Measurements from ENCODE around the gene KRT6B. TPM values are rescaled to one million over a fixed set of nuclear protein-coding genes. Genes with fewer than 3 reads are reported as not detected.
A peak's percentile ranks its signal among the peaks of the same experiment; 100 is the strongest.
"Not testable (repeated sequence)": the region's sequence is repeated elsewhere in the genome, so short reads cannot be mapped to it uniquely, and the experiment has no call there.

Gene KRT6B
- total RNA-seq, 1 experiment from 2014 or later: 7.7 TPM

DNA sequence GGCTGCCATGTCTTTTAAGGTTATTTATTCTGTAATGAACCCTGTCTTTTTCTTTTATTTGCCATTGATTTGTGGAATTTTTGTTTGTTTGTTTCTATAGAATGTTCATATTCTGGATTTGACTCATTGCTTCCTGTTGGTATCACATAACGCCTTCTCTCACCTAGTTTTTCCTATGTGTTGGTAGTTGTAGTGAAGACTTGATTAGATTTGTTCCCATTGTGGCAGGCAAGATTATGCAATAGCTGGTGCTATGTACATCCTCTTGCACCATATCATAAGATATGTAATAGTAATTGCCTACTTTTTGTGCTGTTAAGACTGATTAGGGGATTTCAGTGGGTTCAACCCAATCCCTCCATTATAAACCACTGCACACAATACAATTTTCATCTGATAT is 3.9 kb upstream of the KRT6B start:
- ChIA-PET POLR2A (ENCODE audit: unreplicated experiment) (no interaction called here), CTCF (no interaction called here)
- ATAC-seq (no peak), DNase-seq (no peak)
- BruUV-seq (replicated peaks): no TSS peak
- no peak overlapping the region for H3K4me2 ChIP-seq (ENCODE audit: low read length)
- no peaks in the 10 kb centered on the region for H3K79me2 ChIP-seq (ENCODE audit: low read length)
- TF ChIP-seq CTCF (conservative IDR thresholded peaks at IDR 0.05; ENCODE audit: low read depth, low read length): no peak
- TF ChIP-seq EZH2phosphoT487 (IDR thresholded peaks at IDR 0.05; ENCODE audit: borderline replicate concordance, low read length): no peak
- TF ChIP-seq EZH2 (IDR thresholded peaks at IDR 0.05; ENCODE audit: low read length, unreplicated experiment): no peak
- H3K27me3 ChIP-seq (ENCODE audit: low read length): no peaks in the 10 kb centered on the region
- H3F3A ChIP-seq (ENCODE audit: low read length, unreplicated experiment): no peaks in the 10 kb centered on the region
- H2AFZ ChIP-seq (ENCODE audit: low read length): no peak overlapping the region
- intact Hi-C loops (cut with micrococcal nuclease): loop anchor here (2.0 to 10.0 kb wide), 2 partner anchors 15 to 61 kb away; no protein-coding TSS in a partner anchor
- peaks cover 34% of the 10 kb centered on the region for H3K4me1 ChIP-seq (ENCODE audit: insufficient read depth, low read length)
- H3K36me3 ChIP-seq (ENCODE audit: low read depth, low read length): no peaks in the 10 kb centered on the region
- H3K9me3 ChIP-seq (ENCODE audit: low read length): no peaks in the 10 kb centered on the region
- no peak overlapping the region for H3K27ac ChIP-seq (ENCODE audit: low read length)
- no peaks in the 10 kb centered on the region for H3K9me2 ChIP-seq (replicated peaks; ENCODE audit: low read length)
- no peak overlapping the region for H3K4me3 ChIP-seq (ENCODE audit: low read length)
- H3K9ac ChIP-seq (ENCODE audit: low read length): no peak overlapping the region
- H4K20me1 ChIP-seq (ENCODE audit: low read length): no peaks in the 10 kb centered on the region

GRCh38 chr12:52454411-52455201 is 2.7 kb upstream of the KRT6B start:
- ATAC-seq: peak; percentile 94
- no peaks in the 10 kb centered on the region for H3K9me3 ChIP-seq (ENCODE audit: low read length)
- peak overlapping the region; percentile 78 for H3K4me2 ChIP-seq (ENCODE audit: low read length)
- peak overlapping the region; percentile 42 for H3K9ac ChIP-seq (ENCODE audit: low read length)
- ChIA-PET POLR2A (ENCODE audit: unreplicated experiment) (interaction anchor here (0.7 kb wide), 1 partner anchor 319 kb away, joined by 9 read pairs; no protein-coding TSS in a partner anchor), CTCF (no interaction called here)
- H3K4me1 ChIP-seq (ENCODE audit: insufficient read depth, low read length): peaks cover 34% of the 10 kb centered on the region
- DNase-seq: peak; percentile 86
- intact Hi-C loops (cut with micrococcal nuclease): loop anchor here (1.0 to 10.0 kb wide), 4 partner anchors 14 to 60 kb away; partner anchors contain the start of gene KRT75
- no TSS peak for BruUV-seq (replicated peaks)
- no peak overlapping the region for H3K4me3 ChIP-seq (ENCODE audit: low read length)
- H3F3A ChIP-seq (ENCODE audit: low read length, unreplicated experiment): no peaks in the 10 kb centered on the region
- H3K9me2 ChIP-seq (replicated peaks; ENCODE audit: low read length): no peaks in the 10 kb centered on the region
- no peaks in the 10 kb centered on the region for H4K20me1 ChIP-seq (ENCODE audit: low read length)
- no peak overlapping the region for H2AFZ ChIP-seq (ENCODE audit: low read length)
- H3K79me2 ChIP-seq (ENCODE audit: low read length): no peaks in the 10 kb centered on the region
- TF ChIP-seq EZH2 (IDR thresholded peaks at IDR 0.05; ENCODE audit: low read length, unreplicated experiment): no peak
- TF ChIP-seq EZH2phosphoT487 (IDR thresholded peaks at IDR 0.05; ENCODE audit: borderline replicate concordance, low read length): no peak
- no peak for TF ChIP-seq CTCF (conservative IDR thresholded peaks at IDR 0.05; ENCODE audit: low read depth, low read length)
- peak overlapping the region; percentile 92 for H3K27ac ChIP-seq (ENCODE audit: low read length)
- no peaks in the 10 kb centered on the region for H3K36me3 ChIP-seq (ENCODE audit: low read depth, low read length)
- no peaks in the 10 kb centered on the region for H3K27me3 ChIP-seq (ENCODE audit: low read length)

GRCh38 chr12:52448228-52448627 is 3.7 kb downstream of the KRT6B start:
- intact Hi-C loops (cut with micrococcal nuclease): loop anchor here (10.0 kb wide), 1 partner anchor 57 kb away; no protein-coding TSS in a partner anchor
- no TSS peak for BruUV-seq (replicated peaks)
- no peak for ATAC-seq
- Histone ChIP-seq H3F3A (ENCODE audit: low read length, unreplicated experiment) (peaks cover 2% of the 10 kb centered on the region), H3K4me3 (ENCODE audit: low read length) (no peak overlapping the region), H3K9ac (ENCODE audit: low read length) (no peak overlapping the region), H3K27ac (ENCODE audit: low read length) (no peak overlapping the region), H3K79me2 (ENCODE audit: low read length) (no peaks in the 10 kb centered on the region), H4K20me1 (ENCODE audit: low read length) (no peaks in the 10 kb centered on the region), H3K9me2 (replicated peaks; ENCODE audit: low read length) (no peaks in the 10 kb centered on the region), H3K4me2 (ENCODE audit: low read length) (no peak overlapping the region), H3K27me3 (ENCODE audit: low read length) (no peaks in the 10 kb centered on the region), H3K36me3 (ENCODE audit: low read depth, low read length) (no peaks in the 10 kb centered on the region), H3K9me3 (ENCODE audit: low read length) (no peaks in the 10 kb centered on the region), H3K4me1 (ENCODE audit: insufficient read depth, low read length) (peaks cover 24% of the 10 kb centered on the region), H2AFZ (ENCODE audit: low read length) (no peak overlapping the region)
- DNase-seq: no peak
- CTCF ChIA-PET: no interaction called here
- POLR2A ChIA-PET (ENCODE audit: unreplicated experiment): no interaction called here
- TF ChIP-seq CTCF (conservative IDR thresholded peaks at IDR 0.05; ENCODE audit: low read depth, low read length): no peak
- TF ChIP-seq EZH2phosphoT487 (IDR thresholded peaks at IDR 0.05; ENCODE audit: borderline replicate concordance, low read length): no peak
- no peak for TF ChIP-seq EZH2 (IDR thresholded peaks at IDR 0.05; ENCODE audit: low read length, unreplicated experiment)

DNA sequence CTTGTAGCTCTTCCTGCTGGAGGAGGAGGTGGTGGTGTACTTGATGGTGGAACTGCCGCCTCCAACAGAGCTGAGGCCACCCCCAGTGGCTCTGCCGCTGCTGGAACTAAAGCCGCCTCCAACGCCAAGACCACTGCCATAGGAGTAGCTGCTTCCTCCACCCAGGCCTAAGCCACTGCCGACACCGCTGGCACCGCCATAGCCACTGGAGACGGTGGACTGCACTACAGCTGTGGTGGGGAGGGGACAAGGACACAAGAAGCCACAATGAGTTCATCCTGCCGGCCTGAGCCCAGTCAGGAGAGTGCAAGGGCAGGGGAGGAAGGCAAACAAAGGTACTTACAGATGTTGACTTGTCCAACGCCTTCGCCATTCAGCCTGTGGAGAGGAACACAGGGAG is 4.8 kb downstream of the KRT6B start:
- H3K4me1 ChIP-seq (ENCODE audit: insufficient read depth, low read length): peaks cover 29% of the 10 kb centered on the region
- H3F3A ChIP-seq (ENCODE audit: low read length, unreplicated experiment); H3K9me2 ChIP-seq (replicated peaks; ENCODE audit: low read length); CTCF ChIA-PET; DNase-seq; H3K9me3 ChIP-seq (ENCODE audit: low read length); POLR2A ChIA-PET (ENCODE audit: unreplicated experiment); H3K4me3 ChIP-seq (ENCODE audit: low read length); H3K27ac ChIP-seq (ENCODE audit: low read length); H2AFZ ChIP-seq (ENCODE audit: low read length); H3K4me2 ChIP-seq (ENCODE audit: low read length); H4K20me1 ChIP-seq (ENCODE audit: low read length); H3K79me2 ChIP-seq (ENCODE audit: low read length); ATAC-seq; H3K27me3 ChIP-seq (ENCODE audit: low read length); H3K36me3 ChIP-seq (ENCODE audit: low read depth, low read length); H3K9ac ChIP-seq (ENCODE audit: low read length); BruUV-seq (replicated peaks): not testable (repeated sequence)
- intact Hi-C loops (cut with micrococcal nuclease): loop anchor here (10.0 kb wide), 1 partner anchor 58 kb away; no protein-coding TSS in a partner anchor

All from PC-3 (cell line).